Measurements from ENCODE around the gene MIS12. TPM values are rescaled to one million over a fixed set of nuclear protein-coding genes. Genes with fewer than 3 reads are reported as not detected.

Gene MIS12
- total RNA-seq, 1 donor from 2014 or later, result 17.5 TPM

DNA sequence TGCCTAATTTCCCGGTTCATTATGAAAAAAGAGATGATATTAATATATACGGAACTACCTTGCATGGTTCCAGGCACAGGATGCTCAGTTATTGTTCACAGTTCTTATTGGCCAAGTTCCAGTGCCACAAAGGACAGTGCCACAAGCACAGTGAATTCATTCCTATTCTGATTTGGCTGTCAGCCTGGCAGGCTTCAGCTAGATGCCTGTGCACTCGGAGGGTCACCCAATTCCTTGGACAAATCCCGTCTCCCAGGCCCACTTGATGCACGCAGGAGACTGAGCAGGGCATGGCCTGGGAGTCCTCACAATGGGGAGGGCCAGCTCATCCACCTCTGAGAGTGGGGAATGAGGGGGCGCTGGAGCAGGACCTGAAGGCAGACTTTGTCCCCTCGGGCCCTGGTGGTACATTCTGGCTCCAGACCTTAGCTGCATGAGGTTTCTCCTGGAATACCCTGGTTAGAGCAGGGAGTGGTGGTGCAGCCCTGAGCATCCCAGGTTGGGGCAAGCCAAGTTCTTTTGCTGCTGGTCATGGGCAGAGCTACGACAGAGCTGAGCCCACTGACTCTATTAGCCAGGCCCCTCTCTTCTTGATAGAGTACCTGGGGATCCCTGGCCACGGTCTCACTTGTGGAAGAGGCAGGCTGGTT is 41.4 kb downstream of the MIS12 start:
- intact Hi-C loops (cut with DNase I), result loop anchor here (1.0 kb wide), 1 partner anchor 41 kb away; the partner anchor contains the start of genes DERL2 and MIS12
- Histone ChIP-seq H3K4me1 (peaks cover 5 to 15% of the 10 kb centered on the region in 2 donors), H3K27me3 (no peaks in the 10 kb centered on the region), H3K4me3 (no peak overlapping the region), H3K27ac (peak overlapping the region; percentile 94), H3K36me3 (peaks cover 49 to 71% of the 10 kb centered on the region in 2 donors), H3K9me3 (no peaks in the 10 kb centered on the region)
- peak in 1 of 2 donors; percentile 22 for DNase-seq (ENCODE audit: low spot score in 2 of 2)
- TF ChIP-seq, protein P1, sequence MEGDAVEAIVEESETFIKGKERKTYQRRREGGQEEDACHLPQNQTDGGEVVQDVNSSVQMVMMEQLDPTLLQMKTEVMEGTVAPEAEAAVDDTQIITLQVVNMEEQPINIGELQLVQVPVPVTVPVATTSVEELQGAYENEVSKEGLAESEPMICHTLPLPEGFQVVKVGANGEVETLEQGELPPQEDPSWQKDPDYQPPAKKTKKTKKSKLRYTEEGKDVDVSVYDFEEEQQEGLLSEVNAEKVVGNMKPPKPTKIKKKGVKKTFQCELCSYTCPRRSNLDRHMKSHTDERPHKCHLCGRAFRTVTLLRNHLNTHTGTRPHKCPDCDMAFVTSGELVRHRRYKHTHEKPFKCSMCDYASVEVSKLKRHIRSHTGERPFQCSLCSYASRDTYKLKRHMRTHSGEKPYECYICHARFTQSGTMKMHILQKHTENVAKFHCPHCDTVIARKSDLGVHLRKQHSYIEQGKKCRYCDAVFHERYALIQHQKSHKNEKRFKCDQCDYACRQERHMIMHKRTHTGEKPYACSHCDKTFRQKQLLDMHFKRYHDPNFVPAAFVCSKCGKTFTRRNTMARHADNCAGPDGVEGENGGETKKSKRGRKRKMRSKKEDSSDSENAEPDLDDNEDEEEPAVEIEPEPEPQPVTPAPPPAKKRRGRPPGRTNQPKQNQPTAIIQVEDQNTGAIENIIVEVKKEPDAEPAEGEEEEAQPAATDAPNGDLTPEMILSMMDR (IDR thresholded peaks at IDR 0.05), result no peak

DNA sequence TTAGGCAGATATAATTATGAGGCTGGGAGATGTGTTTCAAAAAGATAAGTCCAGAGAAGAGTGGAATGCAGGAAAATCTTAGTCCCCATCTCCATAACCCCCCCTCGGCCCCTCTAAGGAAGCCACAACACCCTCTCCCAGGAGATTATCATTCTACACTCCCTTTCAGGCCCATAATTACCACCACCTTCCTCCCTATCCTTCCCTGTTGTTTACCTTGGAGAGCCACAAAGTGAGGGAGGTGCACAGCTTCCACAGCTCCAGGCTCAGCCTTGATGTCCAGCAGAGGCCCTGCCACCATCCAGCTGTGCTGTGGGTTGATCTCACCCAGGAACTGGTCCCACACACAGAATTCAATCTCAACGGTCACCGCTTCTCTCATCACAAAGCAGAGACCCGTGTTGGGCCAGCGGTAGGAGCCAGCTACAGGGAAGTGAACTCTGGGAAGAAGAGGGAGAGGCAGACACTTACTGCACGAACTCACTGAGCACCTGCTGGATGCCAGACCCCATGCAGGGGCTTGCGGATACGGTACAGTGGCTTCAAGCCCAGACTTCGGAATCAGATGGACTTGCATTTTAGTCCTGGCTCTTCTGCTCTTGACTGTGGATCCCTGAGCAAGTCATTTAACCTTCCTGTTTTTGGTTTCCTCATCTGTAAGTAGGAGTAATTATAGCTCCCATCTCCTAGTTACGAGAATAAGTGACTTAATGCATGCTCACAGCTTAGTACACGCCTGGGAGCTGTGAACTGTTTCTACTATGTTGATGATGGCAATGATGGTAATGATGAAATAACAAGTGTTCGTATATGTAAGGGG is 44.1 kb downstream of the MIS12 start:
- H3K27ac ChIP-seq, result no peak overlapping the region
- DNase-seq (ENCODE audit: low spot score in 2 of 2), result peak in 1 of 2 donors; percentile 30
- intact Hi-C loops (cut with DNase I), result no loop called here

DNA sequence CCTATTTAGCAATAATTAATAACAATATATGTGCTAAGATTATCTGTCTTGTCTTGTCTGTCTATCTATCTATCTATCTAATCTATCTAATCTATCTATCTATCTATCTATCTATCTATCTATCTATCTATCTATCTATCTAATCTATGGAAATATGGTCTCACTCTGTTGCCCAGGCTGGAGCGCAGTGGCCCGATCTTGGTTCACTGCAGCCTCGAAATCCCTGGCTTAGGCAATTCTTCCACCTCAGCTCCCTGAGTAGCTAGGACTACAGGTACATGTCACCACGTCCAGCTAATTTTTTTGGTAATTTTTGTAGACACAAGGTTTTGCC is 44.7 kb downstream of the MIS12 start:
- H3K27ac ChIP-seq, result no peak overlapping the region
- intact Hi-C loops (cut with DNase I), result no loop called here

More for the DNA sequence above, 44.1 kb downstream of the MIS12 start:
- no peaks in the 10 kb centered on the region for H3K9me3 ChIP-seq
- peaks cover 47 to 68% of the 10 kb centered on the region in 2 donors for H3K36me3 ChIP-seq
- TF ChIP-seq, protein P1 (IDR thresholded peaks at IDR 0.05), result no peak
- no peak overlapping the region for H3K4me3 ChIP-seq
- peaks cover 5 to 15% of the 10 kb centered on the region in 2 donors for H3K4me1 ChIP-seq
- H3K27me3 ChIP-seq, result no peaks in the 10 kb centered on the region

GRCh38 chr17:5532581-5532980 is 46.2 kb downstream of the MIS12 start:
- TF ChIP-seq, protein P1 (IDR thresholded peaks at IDR 0.05), result no peak
- peaks cover 0 to 3% of the 10 kb centered on the region in 2 donors for H3K4me1 ChIP-seq
- H3K9me3 ChIP-seq, result no peaks in the 10 kb centered on the region
- intact Hi-C loops (cut with DNase I), result no loop called here
- H3K27me3 ChIP-seq, result no peaks in the 10 kb centered on the region
- peak in 1 of 2 donors; percentile 58 for DNase-seq (ENCODE audit: low spot score in 2 of 2)
- H3K27ac ChIP-seq, result no peak overlapping the region
- H3K4me3 ChIP-seq, result no peak overlapping the region
- peaks cover 60 to 77% of the 10 kb centered on the region in 2 donors for H3K36me3 ChIP-seq

More for the DNA sequence above, 44.7 kb downstream of the MIS12 start:
- Histone ChIP-seq H3K9me3 (no peaks in the 10 kb centered on the region), H3K4me3 (no peak overlapping the region), H3K4me1 (peaks cover 5 to 15% of the 10 kb centered on the region in 2 donors), H3K27me3 (no peaks in the 10 kb centered on the region), H3K36me3 (peaks cover 47 to 68% of the 10 kb centered on the region in 2 donors)
- TF ChIP-seq, protein P1 (IDR thresholded peaks at IDR 0.05), result no peak
- no peak for DNase-seq (ENCODE audit: low spot score in 2 of 2)

DNA sequence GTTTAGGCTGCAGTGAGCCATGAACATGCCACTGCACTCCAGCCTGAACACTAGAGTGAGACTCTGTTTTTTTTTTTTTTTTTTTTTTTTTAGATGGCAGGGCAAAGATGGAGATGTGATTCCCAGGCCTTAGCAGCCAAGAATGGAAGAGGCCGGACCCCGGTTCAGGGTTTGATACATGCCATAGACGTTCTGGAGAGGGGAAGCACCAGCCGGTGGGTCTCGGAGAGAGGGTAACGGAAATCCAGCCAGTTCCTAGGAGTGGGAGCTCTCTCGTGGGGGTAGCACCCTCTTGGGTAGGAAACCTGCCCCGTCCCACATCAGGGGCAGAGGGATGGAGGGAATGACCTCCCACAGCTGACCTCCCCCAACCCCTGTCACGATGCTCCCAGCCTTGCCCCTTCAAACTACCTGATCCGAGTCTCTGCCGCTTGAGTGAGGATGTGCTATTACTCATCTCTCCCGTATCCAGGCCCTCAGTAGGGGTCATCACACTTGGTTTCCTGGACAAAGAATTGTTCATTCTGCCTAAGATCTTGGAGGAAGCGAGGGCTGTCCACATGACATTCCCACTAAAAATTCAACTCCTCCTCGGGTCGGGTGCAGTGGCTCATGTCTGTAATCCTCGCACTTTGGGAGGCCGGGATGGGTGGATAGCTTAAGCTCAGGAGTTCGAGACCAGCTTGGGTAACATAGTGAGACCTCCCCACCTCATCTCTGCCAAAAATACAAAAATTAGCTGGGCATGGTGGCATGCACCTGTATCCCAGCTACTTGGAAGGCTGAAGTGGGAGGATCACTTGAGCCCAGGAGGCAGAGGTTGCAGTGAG is 47.3 kb downstream of the MIS12 start:
- intact Hi-C loops (cut with DNase I), result no loop called here
- H3K4me1 ChIP-seq, result no peaks in the 10 kb centered on the region
- TF ChIP-seq, protein P1 (IDR thresholded peaks at IDR 0.05), result no peak
- no peak overlapping the region for H3K27ac ChIP-seq
- H3K27me3 ChIP-seq, result no peaks in the 10 kb centered on the region
- DNase-seq (ENCODE audit: low spot score in 2 of 2), result peak in 1 of 2 donors; percentile 24
- H3K36me3 ChIP-seq, result peaks cover 64 to 82% of the 10 kb centered on the region in 2 donors
- no peak overlapping the region for H3K4me3 ChIP-seq
- H3K9me3 ChIP-seq, result no peaks in the 10 kb centered on the region
